Testis (tissue), 3 donors: ENCODE measurements around the gene SSU72. TPM values are rescaled to one million over a fixed set of nuclear protein-coding genes. Genes with fewer than 3 reads are reported as not detected.
A peak's percentile ranks its signal among the peaks of the same experiment; 100 is the strongest.
"Not testable (repeated sequence)": the region's sequence is repeated elsewhere in the genome, so short reads cannot be mapped to it uniquely, and the experiment has no call there.

Experiments used
- DNase-seq: peaks from one replicate; pipeline ENCODE4 v3.0.0-alpha.2; 2019
- H3K27ac ChIP-seq, 2 donors: fragments of 200-600 bp; sonication (generic); one replicate each; pipeline ENCODE4 v1.5.1; 2019
- H3K27me3 ChIP-seq: fragments of 200-600 bp; sonication (generic); one replicate; pipeline ENCODE4 v1.5.1; 2019
- H3K36me3 ChIP-seq: fragments of 200-600 bp; sonication (generic); one replicate; pipeline ENCODE4 v1.5.1; 2017; ENCODE audit warnings: low read depth; ENCODE audit errors: missing control alignments
- H3K4me1 ChIP-seq: fragments of 200-600 bp; sonication (generic); one replicate; pipeline ENCODE4 v1.5.1; 2019
- H3K4me3 ChIP-seq, 2 donors: fragments of 200-600 bp; sonication (generic); one replicate each; pipeline ENCODE4 v1.5.1; 2017 to 2019
- H3K9me3 ChIP-seq: fragments of 200-600 bp; sonication (generic); one replicate; pipeline ENCODE4 v1.5.1; 2017
- CTCF ChIP-seq, 3 experiments: fragments of 450-650 bp in 2 of 3; fragments of 200-600 bp in 1 of 3; sonication (generic) in 1 of 3; IDR thresholded peaks; one replicate each; pipeline ENCODE4 v1.5.1; 2016 to 2019; ENCODE audit warnings: antibody characterized with exemption in 3 of 3, mild to moderate bottlenecking in 2 of 3, moderate library complexity in 1 of 3
- WGBS, 2 donors: methylation state at CpG; one replicate each; pipeline ENCODE4 v1.1.5; 2018; 5-methylcytosine and 5-hydroxymethylcytosine counted together
- intact Hi-C: fragments of 100-400 bp; cut with DNase I; formaldehyde crosslinking; loops from one replicate; pipeline ENCODE4 v1.15.1; 2023; ENCODE audit warnings: low total_unique reads
- polyA plus RNA-seq: library from polyadenylated mRNA; stranded (reverse); fragments of 350-450 nt; fragmentation: Illumina TruSeq; extraction: RNeasy Lipid Tissue Mini Kit (QIAGEN cat#74804); gene quantifications from one replicate; pipeline ENCODE4 v1.2.3, GENCODE V29; 2014; ENCODE audit warnings: low read depth, low replicate concordance; ENCODE audit not compliant: insufficient read depth
- total RNA-seq, 2 donors: library from RNA; depleted of rRNA; stranded (reverse); fragments of >200 nt; gene quantifications; one replicate each; pipeline ENCODE4 v1.2.3, GENCODE V29; 2016

Gene SSU72
- total and polyA plus RNA-seq, 3 donors from 2014 or later: 67.0 to 158 (median 146) TPM

- intact Hi-C loops, H3K4me3 ChIP-seq, H3K9me3 ChIP-seq, H3K36me3 ChIP-seq, H3K27me3 ChIP-seq: not testable (repeated sequence)
- peak in 2 of 3 experiments; percentile 23 to 63 for TF ChIP-seq CTCF (IDR thresholded peaks at IDR 0.05)
- H3K4me1 ChIP-seq: peaks cover 10% of the 10 kb centered on the region
- peak overlapping the region; percentile 64 to 82 for H3K27ac ChIP-seq
- 17 to 21% methylated on average over 10 to 14 of the region's 22 CpGs for WGBS, 2 donors
- DNase-seq: peak; percentile 76
Observed at GRCh38 chr1:1505366-1505798, 69.3 kb downstream of the SSU72 start.

GRCh38 chr1:1504777-1505365, 69.8 kb downstream of the SSU72 start:
- H3K4me1 ChIP-seq: peaks cover 10% of the 10 kb centered on the region
- H3K27me3 ChIP-seq, intact Hi-C loops, H3K4me3 ChIP-seq, H3K9me3 ChIP-seq, H3K36me3 ChIP-seq: not testable (repeated sequence)
- peak; percentile 91 for DNase-seq
- H3K27ac ChIP-seq: peak overlapping the region; percentile 64 to 82
- TF ChIP-seq CTCF (IDR thresholded peaks at IDR 0.05): peak; percentile 62 to 89 (median 63)
- 39 to 42% methylated on average over 12 to 16 of the region's 16 CpGs for WGBS, 2 donors

GRCh38 chr1:1495461-1495975, 79.1 kb downstream of the SSU72 start:
- H3K4me3 ChIP-seq, H3K36me3 ChIP-seq, intact Hi-C loops, H3K4me1 ChIP-seq, DNase-seq, H3K9me3 ChIP-seq, H3K27me3 ChIP-seq, H3K27ac ChIP-seq: not testable (repeated sequence)
- WGBS, 2 donors: 96 to 98% methylated on average over 7 to 18 of the region's 18 CpGs

GRCh38 chr1:1494311-1494710, 80.4 kb downstream of the SSU72 start:
- DNase-seq, H3K4me1 ChIP-seq, H3K4me3 ChIP-seq, intact Hi-C loops, H3K9me3 ChIP-seq, H3K27ac ChIP-seq, H3K27me3 ChIP-seq, H3K36me3 ChIP-seq: not testable (repeated sequence)
- 98% methylated on average over 8 to 22 of the region's 22 CpGs for WGBS, 2 donors

Other genes with a start within 250 kb of the SSU72 start
- gene TAS1R3, start 243.6 kb downstream of the SSU72 start, total RNA-seq: 1 to 10 TPM; 1.5 TPM
- gene TAS1R3, start 243.6 kb downstream of the SSU72 start, polyA plus RNA-seq: 0.66 TPM
- gene DVL1, start 225.4 kb downstream of the SSU72 start, total RNA-seq: 100 to 1,000 TPM; 169 to 183 TPM
- 65.8 TPM for gene DVL1, start 225.4 kb downstream of the SSU72 start, polyA plus RNA-seq
- 100 to 1,000 TPM in 1 of 2 donors, 10 to 100 TPM in 1; 60.2 to 102 TPM for gene MXRA8, start 216.3 kb downstream of the SSU72 start, total RNA-seq
- gene MXRA8, start 216.3 kb downstream of the SSU72 start, polyA plus RNA-seq: 63.3 TPM
- gene AURKAIP1, start 199.7 kb downstream of the SSU72 start, total RNA-seq: 100 to 1,000 TPM; 224 to 328 TPM
- 313 TPM for gene AURKAIP1, start 199.7 kb downstream of the SSU72 start, polyA plus RNA-seq
- gene CCNL2, start 175.5 kb downstream of the SSU72 start, total RNA-seq: 100 to 1,000 TPM; 204 to 209 TPM
- 90.9 TPM for gene CCNL2, start 175.5 kb downstream of the SSU72 start, polyA plus RNA-seq
- gene MRPL20, start 167.6 kb downstream of the SSU72 start, total RNA-seq: 100 to 1,000 TPM; 104 to 123 TPM
- gene MRPL20, start 167.6 kb downstream of the SSU72 start, polyA plus RNA-seq: 110 TPM
- 10 to 100 TPM; 10.4 to 14.7 TPM for gene ANKRD65, start 153.6 kb downstream of the SSU72 start, total RNA-seq
- gene ANKRD65, start 153.6 kb downstream of the SSU72 start, polyA plus RNA-seq: 10.0 TPM
- 10 to 100 TPM; 64.0 to 90.6 TPM for gene VWA1, start 139.2 kb downstream of the SSU72 start, total RNA-seq
- gene VWA1, start 139.2 kb downstream of the SSU72 start, polyA plus RNA-seq: 46.6 TPM
- 1 to 10 TPM; 1.3 to 3.0 TPM for gene ATAD3C, start 125.2 kb downstream of the SSU72 start, total RNA-seq
- 1.5 TPM for gene ATAD3C, start 125.2 kb downstream of the SSU72 start, polyA plus RNA-seq
- 10 to 100 TPM; 46.3 to 55.6 TPM for gene ATAD3B, start 103.1 kb downstream of the SSU72 start, total RNA-seq
- gene ATAD3B, start 103.1 kb downstream of the SSU72 start, polyA plus RNA-seq: 19.1 TPM
- gene ATAD3A, start 62.7 kb downstream of the SSU72 start, total RNA-seq: 10 to 100 TPM; 35.7 to 37.4 TPM
- 22.0 TPM for gene ATAD3A, start 62.7 kb downstream of the SSU72 start, polyA plus RNA-seq
- 1 to 10 TPM; 3.6 to 6.3 TPM for gene TMEM240, start 34.2 kb downstream of the SSU72 start, total RNA-seq
- 4.3 TPM for gene TMEM240, start 34.2 kb downstream of the SSU72 start, polyA plus RNA-seq
- 10 to 100 TPM; 36.8 to 54.0 TPM for gene FNDC10, start 25.3 kb upstream of the SSU72 start, total RNA-seq
- gene FNDC10, start 25.3 kb upstream of the SSU72 start, polyA plus RNA-seq: 15.5 TPM
- 100 to 1,000 TPM; 154 to 172 TPM for gene MIB2, start 40.6 kb upstream of the SSU72 start, total RNA-seq
- gene MIB2, start 40.6 kb upstream of the SSU72 start, polyA plus RNA-seq: 38.7 TPM
- 10 to 100 TPM; 49.0 to 50.2 TPM for gene MMP23B, start 57.3 kb upstream of the SSU72 start, total RNA-seq
- 13.1 TPM for gene MMP23B, start 57.3 kb upstream of the SSU72 start, polyA plus RNA-seq
- 10 to 100 TPM; 48.1 to 56.0 TPM for gene CDK11B, start 84.1 kb upstream of the SSU72 start, total RNA-seq
- 57.7 TPM for gene CDK11B, start 84.1 kb upstream of the SSU72 start, polyA plus RNA-seq
- gene SLC35E2B, start 117.9 kb upstream of the SSU72 start, total RNA-seq: 10 to 100 TPM; 48.8 to 50.0 TPM
- gene SLC35E2B, start 117.9 kb upstream of the SSU72 start, polyA plus RNA-seq: 25.9 TPM
- 100 to 1,000 TPM in 1 of 2 donors, 10 to 100 TPM in 1; 75.9 to 153 TPM for gene CDK11A, start 149.5 kb upstream of the SSU72 start, total RNA-seq
- gene CDK11A, start 149.5 kb upstream of the SSU72 start, polyA plus RNA-seq: 44.8 TPM
- 100 to 1,000 TPM; 105 to 111 TPM for gene NADK, start 203.6 kb upstream of the SSU72 start, total RNA-seq
- gene NADK, start 203.6 kb upstream of the SSU72 start, polyA plus RNA-seq: 74.9 TPM